AG09309 (cell line): ENCODE data around the gene SLC25A33.
A peak's percentile ranks its signal among the peaks of the same experiment; 100 is the strongest.

Source experiments
- DNase-seq: peaks from one replicate; pipeline ENCODE4 v3.0.0-alpha.2; 2010; ENCODE audit warnings: low read depth
- H3K4me3 ChIP-seq: 2 replicates; pipeline ENCODE4 v1.5.1; 2011; ENCODE audit warnings: mild to moderate bottlenecking, low read depth, low read length, moderate library complexity; ENCODE audit not compliant: control insufficient read depth
- CTCF ChIP-seq: IDR thresholded peaks from 2 replicates; pipeline ENCODE4 v1.5.1; 2011; ENCODE audit warnings: mild to moderate bottlenecking, low read depth, low read length, inconsistent platforms; ENCODE audit not compliant: insufficient read depth, control insufficient read depth; ENCODE audit errors: missing control alignments

SLC25A33 gene

GRCh38 chr1:9539829-9540550, 725 bp downstream of the SLC25A33 start:
- peak overlapping the region; percentile 69 for H3K4me3 ChIP-seq
- TF ChIP-seq CTCF, result no peak
- DNase-seq, result no peak

- DNase-seq, result peak; percentile 7
- no peak overlapping the region for H3K4me3 ChIP-seq
- TF ChIP-seq CTCF, result no peak
Observed at GRCh38 chr1:9542430-9542829, 3.2 kb downstream of the SLC25A33 start.

DNA sequence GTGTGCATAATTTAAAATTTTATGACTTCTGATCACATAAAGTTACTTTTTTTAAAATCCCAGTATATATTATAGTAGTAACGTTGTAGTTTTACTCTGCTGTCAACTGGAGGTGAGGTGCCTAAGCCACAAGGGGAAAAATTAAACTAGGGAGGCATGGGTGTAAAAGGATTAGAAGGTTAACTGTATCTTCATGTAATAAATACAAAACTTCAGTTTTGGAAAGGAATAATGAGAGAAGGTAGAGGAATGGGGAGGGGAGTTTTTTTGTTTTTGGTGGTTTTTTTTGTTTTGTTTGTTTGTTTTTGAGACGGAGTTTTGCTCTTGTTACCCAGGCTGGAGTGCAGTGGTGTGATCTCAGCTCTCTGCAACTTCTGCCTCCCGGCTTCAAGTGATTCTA, 5.7 kb downstream of the SLC25A33 start:
- no peak for TF ChIP-seq CTCF
- H3K4me3 ChIP-seq, result no peak overlapping the region
- no peak for DNase-seq

DNA sequence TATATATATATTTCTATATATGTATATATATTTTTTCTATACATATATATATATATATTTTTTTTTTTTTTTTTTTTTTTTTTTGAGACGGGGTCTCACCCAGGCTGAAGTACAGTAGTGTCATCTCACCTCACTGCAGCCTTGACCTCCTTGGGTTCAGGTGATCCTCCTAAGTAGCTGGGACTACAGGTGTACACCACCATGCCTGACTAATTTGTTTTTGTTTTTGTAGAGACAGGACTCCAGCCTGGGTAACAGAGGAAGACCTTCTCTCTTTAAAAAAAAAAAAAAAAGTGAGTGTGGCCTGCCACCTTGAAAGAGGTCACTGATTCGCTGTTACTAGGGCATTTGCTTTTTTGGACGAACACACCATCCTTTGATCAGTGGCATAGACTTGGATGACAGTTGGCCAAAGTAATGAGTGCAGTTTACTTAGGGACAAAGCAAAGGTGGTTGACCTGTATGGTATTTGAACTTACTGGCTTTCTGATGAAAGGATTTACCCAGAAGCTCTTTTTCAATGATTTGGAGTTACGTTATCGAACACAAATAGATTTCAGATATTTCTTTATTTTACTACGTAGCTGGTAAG, 10.8 kb downstream of the SLC25A33 start:
- DNase-seq, result no peak
- no peak for TF ChIP-seq CTCF

DNA sequence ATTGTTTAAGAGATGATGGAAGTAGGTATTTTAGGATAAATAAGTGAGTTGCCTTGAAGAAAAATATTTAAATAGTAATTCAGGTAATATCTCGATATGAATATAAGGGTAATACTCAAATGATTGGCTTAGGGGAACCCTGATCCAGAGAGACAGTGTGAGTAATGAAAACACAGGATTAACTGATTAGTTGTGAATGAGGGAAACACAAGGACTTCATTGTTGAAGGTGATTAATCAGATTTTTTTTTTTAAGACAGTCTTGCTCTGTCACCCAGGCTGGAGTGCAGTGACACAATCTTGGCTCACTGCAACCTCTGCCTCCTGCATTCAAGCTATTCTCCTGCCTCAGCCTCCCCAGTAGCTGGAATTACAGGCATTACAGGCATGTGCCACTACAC, 12.7 kb downstream of the SLC25A33 start:
- DNase-seq, result no peak
- TF ChIP-seq CTCF, result no peak
- H3K4me3 ChIP-seq, result no peak overlapping the region

More for the DNA sequence above, 10.8 kb downstream of the SLC25A33 start:
- no peak overlapping the region for H3K4me3 ChIP-seq

DNA sequence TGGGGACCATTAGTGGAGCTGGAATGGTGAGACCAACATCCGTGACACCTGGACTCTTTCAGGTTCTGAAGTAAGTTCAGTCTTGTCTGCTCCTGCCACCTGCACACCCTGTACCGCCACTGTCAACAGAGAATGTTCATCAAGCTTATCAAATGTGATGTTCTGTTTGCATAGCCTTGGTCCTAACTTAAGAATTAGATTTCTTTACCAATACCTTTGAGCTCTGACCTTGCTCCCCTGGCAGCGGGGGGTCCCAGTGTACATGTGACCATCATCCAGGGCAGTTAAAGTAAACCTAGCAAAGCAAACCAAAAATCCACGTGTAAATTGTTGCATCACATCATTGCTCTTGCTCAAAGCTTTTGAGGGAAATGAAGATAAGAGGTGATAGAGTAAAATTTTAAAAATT, 14.5 kb downstream of the SLC25A33 start:
- H3K4me3 ChIP-seq, result no peak overlapping the region
- no peak for DNase-seq
- TF ChIP-seq CTCF, result no peak
